Bronchus fibroblast of lung (primary cell): ENCODE measurements around the gene KRT222. TPM values are rescaled to one million over a fixed set of nuclear protein-coding genes. Genes with fewer than 3 reads are reported as not detected.

Experiments used
- total RNA-seq: library from RNA; depleted of rRNA; stranded (reverse); fragments of >200 nt; gene quantifications from 2 replicates; pipeline ENCODE4 v1.2.3, GENCODE V29; 2015

The KRT222 gene
- total RNA-seq = not detected in 2 replicates

DNA sequence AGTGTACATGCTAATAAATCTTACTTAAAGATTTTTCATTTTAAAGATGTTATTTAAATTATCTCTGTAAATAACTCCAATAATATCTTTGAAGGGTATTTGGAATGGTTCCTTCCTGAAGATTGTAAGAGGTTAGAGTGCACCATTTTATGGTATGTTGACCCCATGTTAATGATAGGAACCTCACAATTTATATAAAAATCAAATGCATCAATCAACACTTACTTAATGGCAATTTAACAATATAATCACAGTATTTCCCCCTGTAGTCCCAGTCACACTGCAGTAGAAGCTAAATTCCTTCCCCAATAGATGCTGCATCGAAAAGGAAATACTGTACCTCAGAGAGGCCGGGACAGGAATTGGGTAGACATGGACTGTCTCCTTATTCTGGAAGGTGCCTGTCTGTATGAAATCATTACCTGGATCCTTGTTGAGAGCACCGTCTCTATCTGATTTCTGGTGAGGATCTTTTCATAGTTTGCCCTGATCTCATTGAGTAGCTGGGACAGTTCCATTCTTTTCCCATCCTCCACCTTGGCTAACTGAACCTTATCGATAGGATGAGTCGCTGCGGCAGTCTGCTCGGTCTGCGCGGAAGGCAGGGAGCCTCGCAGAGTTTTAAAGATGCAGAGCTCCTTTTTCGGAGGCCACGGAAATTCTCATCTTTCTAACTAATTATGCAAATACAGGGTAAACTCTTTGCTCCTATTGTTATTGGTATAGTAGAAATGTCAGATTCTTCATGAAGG is at the start of gene KRT222:
TSS of gene KRT222 (minus strand) at position 596 of the 752 bp plus-strand sequence. CDS start at position 518, 78 bp downstream.

DNA sequence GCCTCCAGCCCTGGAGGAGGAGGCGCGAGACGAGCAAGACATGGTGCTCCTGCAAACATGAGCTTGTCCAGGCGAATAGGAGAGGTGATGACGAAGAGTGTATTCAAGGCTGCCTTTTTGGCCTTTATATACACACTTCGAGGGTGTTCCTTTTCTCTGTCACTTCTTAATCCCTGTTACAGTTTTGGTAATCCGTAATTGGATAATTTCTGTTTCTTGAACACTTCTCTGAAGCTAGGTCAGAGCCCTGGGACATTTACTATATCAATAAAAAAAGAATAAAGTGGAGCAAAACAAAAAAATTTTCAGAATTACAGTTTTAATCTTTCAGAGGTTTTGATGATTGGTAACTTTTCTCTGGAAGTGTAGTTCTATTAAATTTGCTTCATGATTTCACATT is 38.7 kb upstream of the KRT222 start, which contains the start of gene KRT24:
TSS of gene KRT24 (minus strand) at position 101 of the 400 bp plus-strand sequence. CDS start at position 42, 59 bp downstream.

DNA sequence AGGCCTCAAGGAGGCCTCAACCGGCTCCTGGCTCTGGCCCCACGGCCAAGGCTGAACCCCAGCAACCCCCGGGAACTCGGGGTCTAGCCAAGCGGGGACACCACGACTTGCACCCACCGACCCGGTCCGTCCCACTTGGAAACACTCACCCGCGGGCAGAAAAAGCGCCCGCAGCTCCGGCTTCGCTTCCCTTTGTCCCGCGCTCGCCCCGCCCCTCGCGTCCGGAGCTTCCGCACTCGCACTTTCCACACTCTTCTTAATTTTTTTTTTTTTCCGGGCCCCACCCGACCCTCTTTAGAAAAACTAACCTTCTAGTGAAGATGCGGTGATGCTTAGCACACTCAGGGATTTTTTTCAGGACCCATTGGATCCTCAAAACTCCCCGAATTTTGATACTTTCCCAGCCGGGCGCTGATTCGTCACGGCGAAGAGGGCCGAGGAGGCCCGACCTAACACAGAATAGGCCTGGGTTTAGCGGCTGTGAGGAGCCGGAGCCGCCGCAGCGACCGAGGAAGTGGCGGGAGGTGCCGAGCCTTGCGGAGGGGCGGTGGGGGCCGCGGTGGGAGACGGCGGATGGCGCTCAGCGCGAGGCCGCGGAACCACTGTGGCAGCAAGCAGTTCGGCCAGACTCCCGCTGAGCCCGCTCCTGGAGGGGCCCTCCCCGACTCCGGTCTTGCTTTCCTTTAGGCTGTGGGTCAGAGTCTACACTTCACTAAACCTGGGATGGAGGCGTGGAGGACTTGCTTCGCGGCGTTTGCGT is 17.2 kb downstream of the KRT222 start, which contains the start of gene SMARCE1:
TSS of gene SMARCE1 (minus strand) at position 195 of the 760 bp plus-strand sequence. CDS start 2,016 bp downstream, outside the sequence.

Other genes with a start within 250 kb of the KRT222 start
- 107 and 127 TPM in 2 replicates for gene TOP2A, start 247.3 kb downstream of the KRT222 start, total RNA-seq
- 119 and 123 TPM in 2 replicates for gene IGFBP4, start 221.7 kb downstream of the KRT222 start, total RNA-seq
- gene TNS4, start 163.6 kb downstream of the KRT222 start, total RNA-seq = under 0.01 and 0.17 TPM in 2 replicates
- not detected in 2 replicates for gene CCR7, start 99.7 kb downstream of the KRT222 start, total RNA-seq
- gene SMARCE1, start 17.4 kb downstream of the KRT222 start, total RNA-seq = 68.8 and 74.8 TPM in 2 replicates
- gene KRT24, start 38.6 kb upstream of the KRT222 start, total RNA-seq = not detected in 2 replicates
- gene KRT25, start 90.2 kb upstream of the KRT222 start, total RNA-seq = not detected in 2 replicates
- gene KRT26, start 107.0 kb upstream of the KRT222 start, total RNA-seq = not detected in 2 replicates
- not detected in 2 replicates for gene KRT27, start 117.4 kb upstream of the KRT222 start, total RNA-seq
- gene KRT28, start 134.8 kb upstream of the KRT222 start, total RNA-seq = not detected in 2 replicates
- gene KRT10, start 157.4 kb upstream of the KRT222 start, total RNA-seq = 18.7 and 22.6 TPM in 2 replicates
- gene KRT12, start 202.0 kb upstream of the KRT222 start, total RNA-seq = not detected in 2 replicates
- not detected in 2 replicates for gene KRT20, start 220.1 kb upstream of the KRT222 start, total RNA-seq